ENCODE measurements around the gene MILR1. TPM values are rescaled to one million over a fixed set of nuclear protein-coding genes. Genes with fewer than 3 reads are reported as not detected.
A peak's percentile ranks its signal among the peaks of the same experiment; 100 is the strongest.

The MILR1 gene
- total RNA-seq, 1 experiment from 2014 or later: 13.3 TPM

DNA sequence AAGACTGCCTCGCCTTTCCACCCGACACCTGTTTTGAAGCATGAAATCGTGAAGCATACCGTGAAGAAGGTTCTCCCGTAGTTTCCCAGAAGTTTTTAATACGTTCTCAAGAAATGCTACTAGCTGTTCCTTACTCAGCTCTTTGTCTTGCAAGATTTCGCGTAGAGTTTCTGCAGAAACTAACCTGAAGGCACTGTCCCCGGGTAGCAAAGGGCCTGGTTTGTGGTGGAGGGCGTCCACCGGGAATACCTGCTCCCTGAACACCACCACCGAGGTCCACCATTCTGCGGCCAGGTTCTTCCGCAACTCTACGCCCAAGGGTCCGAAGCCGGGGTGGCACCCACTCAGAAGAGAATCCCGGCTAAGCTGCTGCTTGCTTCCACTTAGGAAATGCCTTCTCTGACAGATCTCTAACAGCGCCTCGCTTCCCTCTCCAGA lies 47.5 kb downstream of the MILR1 start:
- TF ChIP-seq, protein P1, sequence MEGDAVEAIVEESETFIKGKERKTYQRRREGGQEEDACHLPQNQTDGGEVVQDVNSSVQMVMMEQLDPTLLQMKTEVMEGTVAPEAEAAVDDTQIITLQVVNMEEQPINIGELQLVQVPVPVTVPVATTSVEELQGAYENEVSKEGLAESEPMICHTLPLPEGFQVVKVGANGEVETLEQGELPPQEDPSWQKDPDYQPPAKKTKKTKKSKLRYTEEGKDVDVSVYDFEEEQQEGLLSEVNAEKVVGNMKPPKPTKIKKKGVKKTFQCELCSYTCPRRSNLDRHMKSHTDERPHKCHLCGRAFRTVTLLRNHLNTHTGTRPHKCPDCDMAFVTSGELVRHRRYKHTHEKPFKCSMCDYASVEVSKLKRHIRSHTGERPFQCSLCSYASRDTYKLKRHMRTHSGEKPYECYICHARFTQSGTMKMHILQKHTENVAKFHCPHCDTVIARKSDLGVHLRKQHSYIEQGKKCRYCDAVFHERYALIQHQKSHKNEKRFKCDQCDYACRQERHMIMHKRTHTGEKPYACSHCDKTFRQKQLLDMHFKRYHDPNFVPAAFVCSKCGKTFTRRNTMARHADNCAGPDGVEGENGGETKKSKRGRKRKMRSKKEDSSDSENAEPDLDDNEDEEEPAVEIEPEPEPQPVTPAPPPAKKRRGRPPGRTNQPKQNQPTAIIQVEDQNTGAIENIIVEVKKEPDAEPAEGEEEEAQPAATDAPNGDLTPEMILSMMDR (conservative IDR thresholded peaks at IDR 0.05; ENCODE audit: low read depth, low read length): no peak
- no peaks in the 10 kb centered on the region for H3K9me2 ChIP-seq (replicated peaks; ENCODE audit: low read length)
- ATAC-seq: no peak
- peak overlapping the region; percentile 65 for H2AFZ ChIP-seq (ENCODE audit: low read length)
- ChIA-PET POLR2A (ENCODE audit: unreplicated experiment) (interaction anchor here (0.5 to 1.7 kb wide), 3 partner anchors 10 to 607 kb away, joined by 4 to 50 read pairs (median 5); partner anchors contain the start of genes CEP95 and DDX5), CTCF (interaction anchor here (0.7 to 1.1 kb wide), 4 partner anchors 10 to 78 kb away, joined by 3 to 6 read pairs (median 4); partner anchors contain the start of gene CEP95)
- TSS peak; percentile 3 for BruUV-seq (replicated peaks)
- H3K4me1 ChIP-seq (ENCODE audit: insufficient read depth, low read length): peaks cover 61% of the 10 kb centered on the region
- intact Hi-C loops (cut with micrococcal nuclease): no loop called here
- peaks cover 47% of the 10 kb centered on the region for H3K36me3 ChIP-seq (ENCODE audit: low read depth, low read length)
- H4K20me1 ChIP-seq (ENCODE audit: low read length): peaks cover 35% of the 10 kb centered on the region
- peaks cover 43% of the 10 kb centered on the region for H3F3A ChIP-seq (ENCODE audit: low read length, unreplicated experiment)
- H3K27me3 ChIP-seq (ENCODE audit: low read length): no peaks in the 10 kb centered on the region
- H3K27ac ChIP-seq (ENCODE audit: low read length): peak overlapping the region; percentile 68
- peak overlapping the region; percentile 93 for H3K4me2 ChIP-seq (ENCODE audit: low read length)
- H3K9ac ChIP-seq (ENCODE audit: low read length): peak overlapping the region; percentile 77
- peak overlapping the region; percentile 86 for H3K4me3 ChIP-seq (ENCODE audit: low read length)
- H3K9me3 ChIP-seq (ENCODE audit: low read length): no peaks in the 10 kb centered on the region
- peak; percentile 25 for DNase-seq
- peaks cover 53% of the 10 kb centered on the region for H3K79me2 ChIP-seq (ENCODE audit: low read length)

DNA sequence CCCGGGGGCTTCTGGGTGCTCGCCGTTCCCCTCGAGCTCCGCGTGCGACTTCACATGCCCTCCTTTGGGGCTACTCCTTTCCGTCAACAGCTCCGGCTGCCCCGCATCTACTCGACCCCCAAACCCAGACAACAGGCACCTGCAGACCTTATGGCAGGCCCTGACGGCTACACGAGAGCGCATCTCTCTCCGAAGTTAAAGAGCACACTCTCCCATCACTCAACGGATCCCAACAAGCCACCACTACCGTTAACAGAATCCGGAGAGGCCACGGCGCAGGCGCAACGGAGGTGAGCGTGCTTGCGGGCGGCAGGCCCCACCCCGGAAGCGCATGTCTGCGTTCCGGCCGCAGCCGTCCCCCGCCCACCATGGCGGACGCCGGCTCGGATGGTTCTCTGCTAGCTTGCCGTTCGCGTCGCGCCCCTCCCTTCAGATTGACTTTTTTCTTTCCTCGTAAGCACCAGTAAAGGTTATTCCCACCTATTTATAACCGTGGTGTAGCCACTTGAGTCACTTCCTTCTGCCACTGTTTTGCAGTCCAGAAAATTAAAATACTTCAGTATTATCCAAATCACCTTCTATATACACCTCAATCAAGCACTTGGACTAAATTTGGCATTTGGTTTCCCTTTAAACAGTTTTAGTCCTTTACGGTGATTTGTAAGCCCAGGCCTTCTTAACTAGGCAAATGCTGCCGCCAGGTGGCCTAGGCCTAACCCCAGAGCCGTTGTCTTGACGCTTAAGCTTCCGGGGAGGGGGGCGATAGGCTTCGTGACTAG lies 48.1 kb downstream of the MILR1 start, which contains the start of gene POLG2:
TSS of gene POLG2 (minus strand) at position 269 of the 779 bp plus-strand sequence. CDS start at position 183, 86 bp downstream.
- Histone ChIP-seq H3F3A (ENCODE audit: low read length, unreplicated experiment) (peaks cover 47% of the 10 kb centered on the region), H4K20me1 (ENCODE audit: low read length) (peaks cover 41% of the 10 kb centered on the region), H3K27me3 (ENCODE audit: low read length) (no peaks in the 10 kb centered on the region), H3K9ac (ENCODE audit: low read length) (peak within 1 kb of the TSS; percentile 77), H3K4me1 (ENCODE audit: insufficient read depth, low read length) (peaks cover 67% of the 10 kb centered on the region), H3K9me3 (ENCODE audit: low read length) (no peaks in the 10 kb centered on the region), H3K4me3 (ENCODE audit: low read length) (peak within 1 kb of the TSS; percentile 86), H3K79me2 (ENCODE audit: low read length) (peaks cover 59% of the 10 kb centered on the region), H3K27ac (ENCODE audit: low read length) (peak within 1 kb of the TSS; percentile 68), H2AFZ (ENCODE audit: low read length) (peak within 1 kb of the TSS; percentile 65), H3K9me2 (replicated peaks; ENCODE audit: low read length) (no peaks in the 10 kb centered on the region), H3K4me2 (ENCODE audit: low read length) (peak within 1 kb of the TSS; percentile 93), H3K36me3 (ENCODE audit: low read depth, low read length) (peaks cover 51% of the 10 kb centered on the region)
- peak; percentile 75 for ATAC-seq
- DNase-seq: peak; percentile 98
- intact Hi-C loops (cut with micrococcal nuclease): loop anchor here (1.0 kb wide), 1 partner anchor 9 kb away; the partner anchor contains the start of genes CEP95 and DDX5
- BruUV-seq (replicated peaks): TSS peak; percentile 93
- ChIA-PET POLR2A (ENCODE audit: unreplicated experiment) (interaction anchor here (0.5 to 1.7 kb wide), 3 partner anchors 9 to 607 kb away, joined by 4 to 50 read pairs (median 5); partner anchors contain the start of genes CEP95 and DDX5), CTCF (interaction anchor here (0.7 to 1.1 kb wide), 3 partner anchors 10 to 78 kb away, joined by 3 to 6 read pairs (median 3); partner anchors contain the start of gene CEP95)
- TF ChIP-seq EZH2 (IDR thresholded peaks at IDR 0.05; ENCODE audit: low read length, unreplicated experiment): no peak
- no peak for TF ChIP-seq EZH2phosphoT487 (IDR thresholded peaks at IDR 0.05; ENCODE audit: borderline replicate concordance, low read length)
- TF ChIP-seq, protein P1 (conservative IDR thresholded peaks at IDR 0.05; ENCODE audit: low read depth, low read length): peak; percentile 85
